HepG2 (cell line): ENCODE measurements around the gene GABRR3. TPM values are rescaled to one million over a fixed set of nuclear protein-coding genes. Genes with fewer than 3 reads are reported as not detected.

Source experiments
- ATAC-seq: fragments of 200-7000 bp; cut with Tn5 transposase; 3 replicates; pipeline ENCODE4 v1.9.1; 2020; ENCODE audit warnings: mild to moderate bottlenecking, moderate library complexity
- BruUV-seq: library from RNA; stranded (reverse); fragments of 400-500 nt; replicated peaks from 2 replicates; lab custom pipeline; 2021; lab: Mats Ljungman, UMichigan
- CTCF ChIA-PET: fragments of 300-600 bp; formaldehyde crosslinking; extraction: SDS; loops from one replicate; lab custom pipeline; 2021; ENCODE audit warnings: low total read pairs, inconsistent platforms, low intra/inter-chr PET ratio; lab: Yijun Ruan, JAX
- POLR2A ChIA-PET: fragments of 350-600 bp; sonication (Branson Sonifier 250); formaldehyde crosslinking; loops from one replicate; lab custom pipeline; 2020; ENCODE audit warnings: antibody characterized with exemption, inconsistent platforms; lab: Yijun Ruan, JAX
- DNase-seq: peaks from one replicate; pipeline ENCODE4 v3.0.0-alpha.2; 2015; ENCODE audit warnings: low spot score
- FAIRE-seq: peaks from 3 replicates; lab custom pipeline; 2011; peaks lifted over from hg19 to GRCh38; lab: Jason Lieb, UNC
- H2AFZ ChIP-seq: one replicate; pipeline ENCODE4 v1.6.1; 2011; ENCODE audit warnings: low read length, inconsistent platforms
- H3K27ac ChIP-seq: fragments of 300-600 bp; 3 replicates; pipeline ENCODE4 v1.8.0; 2011; ENCODE audit warnings: mixed run types, mild to moderate bottlenecking, mixed read lengths, low read length, inconsistent platforms; ENCODE audit not compliant: insufficient read depth; ENCODE audit errors: extremely low read length
- H3K27me3 ChIP-seq, 2 experiments: fragments of 200-600 bp in 1 of 2; 2 replicates in 1 of 2; 3 replicates in 1 of 2; pipeline versions ENCODE4 v1.6.0 to v1.8.0; 2011; ENCODE audit warnings: low read length in 2 of 2, mild to moderate bottlenecking in 2 of 2, moderate library complexity in 2 of 2, inconsistent platforms in 1 of 2; ENCODE audit not compliant: insufficient read depth in 2 of 2, control insufficient read depth in 1 of 2
- H3K36me3 ChIP-seq, 2 experiments: fragments of 200-600 bp in 1 of 2; replicated peaks in 1 of 2; 2 replicates in 1 of 2; 3 replicates in 1 of 2; pipeline versions ENCODE4 v1.5.1 to v1.8.0; 2011; ENCODE audit warnings: low read length in 2 of 2, inconsistent platforms in 1 of 2; ENCODE audit not compliant: insufficient read depth in 2 of 2, control insufficient read depth in 1 of 2
- H3K4me1 ChIP-seq: 2 replicates; pipeline ENCODE4 v1.5.1; 2012; ENCODE audit warnings: low read length, inconsistent platforms; ENCODE audit not compliant: insufficient read depth
- H3K4me2 ChIP-seq: 2 replicates; pipeline ENCODE4 v1.6.0; 2011; ENCODE audit warnings: low read depth, low read length, inconsistent platforms
- H3K4me3 ChIP-seq, 3 experiments: fragments of 200-600 bp in 1 of 3; sonication (generic), shearing (Covaris generic) in 1 of 3; replicated peaks in 1 of 3; 2 replicates each; pipeline ENCODE4 v1.5.1; 2011 to 2016; ENCODE audit warnings: low read length in 3 of 3, inconsistent platforms in 2 of 3, low read depth in 2 of 3, mild to moderate bottlenecking in 2 of 3, control low read depth in 1 of 3, mixed read lengths in 1 of 3; ENCODE audit not compliant: insufficient read depth in 1 of 3
- H3K79me2 ChIP-seq: one replicate; pipeline ENCODE4 v1.6.1; 2011; ENCODE audit warnings: low read length, inconsistent platforms; ENCODE audit not compliant: insufficient read depth
- H3K9ac ChIP-seq: 2 replicates; pipeline ENCODE4 v1.6.0; 2011; ENCODE audit warnings: mild to moderate bottlenecking, low read depth, low read length, inconsistent platforms; ENCODE audit not compliant: insufficient read depth
- H3K9me3 ChIP-seq: 2 replicates; pipeline ENCODE4 v1.5.1; 2012; ENCODE audit warnings: mild to moderate bottlenecking, low read length
- H4K20me1 ChIP-seq: 2 replicates; pipeline ENCODE4 v1.6.0; 2011; ENCODE audit warnings: inconsistent platforms, mild to moderate bottlenecking, low read length, moderate library complexity; ENCODE audit not compliant: insufficient read depth
- CTCF ChIP-seq: sonication (generic); formaldehyde crosslinking; IDR thresholded peaks from 2 replicates; pipeline ENCODE4 v1.5.0; 2020; ENCODE audit warnings: mild to moderate bottlenecking, missing genetic modification reagents, moderate library complexity
- E2F2 ChIP-seq: sonication (generic); formaldehyde crosslinking; IDR thresholded peaks from 2 replicates; pipeline ENCODE4 v1.4.0; 2020; ENCODE audit warnings: missing genetic modification reagents, borderline replicate concordance
- GATA4 ChIP-seq: sonication (generic); IDR thresholded peaks from 2 replicates; pipeline ENCODE4 v1.6.1; 2016; ENCODE audit warnings: antibody characterized with exemption, low read depth, borderline replicate concordance
- KDM5B ChIP-seq: sonication (generic); formaldehyde crosslinking; IDR thresholded peaks from 2 replicates; pipeline ENCODE4 v1.4.0; 2020; ENCODE audit warnings: missing genetic modification reagents, mild to moderate bottlenecking, borderline replicate concordance
- TOE1 ChIP-seq: sonication (generic); formaldehyde crosslinking; IDR thresholded peaks from 2 replicates; pipeline ENCODE4 v1.4.0; 2020; ENCODE audit warnings: mild to moderate bottlenecking, missing genetic modification reagents
- ZBTB33 ChIP-seq: sonication (generic); formaldehyde crosslinking; IDR thresholded peaks from 2 replicates; pipeline ENCODE4 v1.4.0; 2020; ENCODE audit warnings: missing genetic modification reagents
- ZBTB7A ChIP-seq: sonication (generic); formaldehyde crosslinking; IDR thresholded peaks from 2 replicates; pipeline ENCODE4 v1.8.0; 2022; ENCODE audit warnings: mild to moderate bottlenecking, missing genetic modification reagents
- ZNF382 ChIP-seq: sonication (generic); formaldehyde crosslinking; IDR thresholded peaks from 2 replicates; pipeline ENCODE4 v1.5.0; 2020; ENCODE audit warnings: missing genetic modification reagents, mild to moderate bottlenecking, borderline replicate concordance
- ZNF891 ChIP-seq: sonication (generic); formaldehyde crosslinking; IDR thresholded peaks from 2 replicates; pipeline ENCODE4 v1.5.0; 2020; ENCODE audit warnings: mild to moderate bottlenecking, missing genetic modification reagents
- ZSCAN30 ChIP-seq: sonication (generic); formaldehyde crosslinking; IDR thresholded peaks from 2 replicates; pipeline ENCODE4 v1.5.0; 2020; ENCODE audit warnings: mild to moderate bottlenecking, missing genetic modification reagents
- WGBS: methylation state at CpG from one replicate; pipeline ENCODE4 v1.1.6; 2017; ENCODE audit warnings: low lambda C conversion rate; 5-methylcytosine and 5-hydroxymethylcytosine counted together
- in situ Hi-C: cut with HindIII; loops from 2 replicates; pipeline ENCODE4 v1.10.0; 2017; ENCODE audit warnings: low pct_unique_long_range_greater_than_20kb; ENCODE audit not compliant: extremely low pct_ligation_motif_present
- intact Hi-C: fragments of 100-400 bp; cut with micrococcal nuclease; formaldehyde crosslinking; loops from one replicate; pipeline ENCODE4 v1.10.0; 2022; ENCODE audit not compliant: unreplicated experiment
- polyA plus RNA-seq, 8 experiments: library from polyadenylated mRNA; depleted of rRNA in 3 of 8; stranded (reverse) in 7 of 8; unstranded in 1 of 8; fragments of >200 nt; fragmentation: Illumina TruSeq in 4 of 8; extraction: Trizol in 4 of 8; gene quantifications; 2 replicates each; pipeline versions ENCODE4 v1.2.1 to v1.2.3, GENCODE V29; 2011 to 2016; ENCODE audit warnings: low read depth in 4 of 8, missing spikeins in 1 of 8, mixed read lengths in 1 of 8; ENCODE audit not compliant: insufficient read depth in 1 of 8
- total RNA-seq, 5 experiments: library from RNA; depleted of rRNA; stranded (reverse); fragments of >200 nt; fragmentation: Illumina TruSeq; extraction: Trizol; gene quantifications; 2 replicates each; pipeline ENCODE4 v1.2.3, GENCODE V29; 2016; ENCODE audit warnings: low read depth in 1 of 5
- TF ChIP-seq, protein P1 (sequence below): sonication (generic); formaldehyde crosslinking; IDR thresholded peaks from 2 replicates; pipeline ENCODE4 v1.5.0; 2020; ENCODE audit warnings: missing genetic modification reagents, mild to moderate bottlenecking, borderline replicate concordance

The GABRR3 gene
- total and polyA plus RNA-seq, 2 of the 13 experiments (the other 11 are each of a cell fraction or from before 2014, with no cell fraction given), result 0.42 to 0.83 TPM

- Histone ChIP-seq H3K4me2 (no peak overlapping the region), H2AFZ (no peak overlapping the region), H3K79me2 (no peaks in the 10 kb centered on the region), H3K9me3 (no peaks in the 10 kb centered on the region), H3K4me3 (no peak overlapping the region), H3K27me3 (no peaks in the 10 kb centered on the region), H3K9ac (no peak overlapping the region), H3K36me3 (no peaks in the 10 kb centered on the region)
- no peak for ATAC-seq
- ChIA-PET CTCF (no interaction called here), POLR2A (interaction anchor here (0.7 kb wide), 1 partner anchor 181 kb away, joined by 3 read pairs; the partner anchor contains the start of gene CRYBG3)
- intact Hi-C loops (no loop called here), in situ Hi-C loops (no loop called here)
- no TSS peak for BruUV-seq
- no peak for TF ChIP-seq ZBTB33 (CRISPR knock-in tag)
- TF ChIP-seq TOE1 (CRISPR knock-in tag), result no peak
- no peak for TF ChIP-seq ZNF891
- TF ChIP-seq GATA4, result no peak
- no peak for TF ChIP-seq ZNF382
- no peak for TF ChIP-seq KDM5B (CRISPR knock-in tag)
- no peak for TF ChIP-seq E2F2 (CRISPR knock-in tag)
- TF ChIP-seq ZSCAN30, result no peak
- TF ChIP-seq CTCF (CRISPR knock-in tag), result no peak
- no peak for TF ChIP-seq ZBTB7A
- TF ChIP-seq, protein P1, sequence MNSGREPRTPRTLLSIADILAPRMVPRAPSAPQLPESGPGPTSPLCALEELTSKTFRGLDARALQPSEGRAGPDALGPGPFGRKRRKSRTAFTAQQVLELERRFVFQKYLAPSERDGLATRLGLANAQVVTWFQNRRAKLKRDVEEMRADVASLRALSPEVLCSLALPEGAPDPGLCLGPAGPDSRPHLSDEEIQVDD (CRISPR knock-in tag), result no peak
- TF ChIP-seq, all 625 proteins: peak for 0
- DNase-seq, result no peak
- no peak overlapping the region for H3K27ac ChIP-seq
- no peak for FAIRE-seq
- 81% methylated on average over 2 of the region's 2 CpGs for WGBS
- H4K20me1 ChIP-seq, result no peaks in the 10 kb centered on the region
- H3K4me1 ChIP-seq, result peaks cover 17% of the 10 kb centered on the region; the same call in 1 of the 2 replicates
These were observed 31.7 kb downstream of the GABRR3 start for GRCh38 chr3:98003306-98003969.
